OCI-LY7 (cell line): Measurements from ENCODE around the gene AKAP9. TPM values are rescaled to one million over a fixed set of nuclear protein-coding genes. Genes with fewer than 3 reads are reported as not detected.
A peak's percentile ranks its signal among the peaks of the same experiment; 100 is the strongest.
"Not testable (repeated sequence)": the region's sequence is repeated elsewhere in the genome, so short reads cannot be mapped to it uniquely, and the experiment has no call there.

Experiments
- BruUV-seq: library from RNA; stranded (reverse); fragments of 400-500 nt; replicated peaks from 2 replicates; lab custom pipeline; 2021; lab: Mats Ljungman, UMichigan
- CTCF ChIA-PET: fragments of 300-600 bp; sonication (Branson Sonifier 250); formaldehyde crosslinking; loops from one replicate; lab custom pipeline; 2022; ENCODE audit warnings: antibody characterized with exemption; ENCODE audit not compliant: unreplicated experiment; lab: Charles Lee
- POLR2A ChIA-PET: fragments of 300-600 bp; sonication (Branson Sonifier 250); formaldehyde crosslinking; loops from one replicate; lab custom pipeline; 2022; ENCODE audit warnings: antibody characterized with exemption; lab: Charles Lee
- DNase-seq: peaks from one replicate; pipeline ENCODE4 v3.0.0-alpha.2; 2015; ENCODE audit warnings: low spot score
- H2AFZ ChIP-seq: fragments of 200-600 bp; sonication (generic), shearing (Covaris generic); 2 replicates; pipeline ENCODE4 v1.6.1; 2014; ENCODE audit warnings: mild to moderate bottlenecking, antibody characterized with exemption, low read length, moderate library complexity
- H3K27ac ChIP-seq: fragments of 200-600 bp; sonication (generic); 2 replicates; pipeline ENCODE4 v1.5.1; 2014; ENCODE audit warnings: mixed run types, low read depth, mild to moderate bottlenecking, moderate library complexity, low read length, inconsistent platforms; ENCODE audit not compliant: poor library complexity, severe bottlenecking
- H3K36me3 ChIP-seq: fragments of 200-600 bp; sonication (generic); 2 replicates; pipeline ENCODE4 v1.6.1; 2014; ENCODE audit warnings: mild to moderate bottlenecking, antibody characterized with exemption, low read length, moderate library complexity, mixed read lengths; ENCODE audit not compliant: insufficient read depth
- H3K4me1 ChIP-seq: fragments of 200-600 bp; sonication (generic); 2 replicates; pipeline ENCODE4 v1.5.1; 2014; ENCODE audit warnings: mild to moderate bottlenecking, low read length; ENCODE audit not compliant: insufficient read depth, poor library complexity, severe bottlenecking
- H3K4me2 ChIP-seq: fragments of 200-600 bp; sonication (generic); 2 replicates; pipeline ENCODE4 v1.6.1; 2014; ENCODE audit warnings: mild to moderate bottlenecking, low read length
- H3K4me3 ChIP-seq: fragments of 200-600 bp; sonication (generic); 2 replicates; pipeline ENCODE4 v1.5.1; 2014; ENCODE audit warnings: mild to moderate bottlenecking, low read depth, low read length; ENCODE audit not compliant: poor library complexity, severe bottlenecking
- H3K79me2 ChIP-seq: fragments of 200-600 bp; sonication (generic); 2 replicates; pipeline ENCODE4 v1.6.1; 2016; ENCODE audit warnings: low read depth, mild to moderate bottlenecking, low read length, moderate library complexity, mixed read lengths; ENCODE audit not compliant: insufficient read depth
- H3K9me2 ChIP-seq: fragments of 200-600 bp; sonication (generic); 2 replicates; pipeline ENCODE4 v1.6.1; 2016; ENCODE audit warnings: mild to moderate bottlenecking, low read length, mixed read lengths; ENCODE audit not compliant: insufficient read depth
- H3K9me3 ChIP-seq: fragments of 200-600 bp; sonication (generic); 2 replicates; pipeline ENCODE4 v1.6.1; 2014; ENCODE audit warnings: mild to moderate bottlenecking, mixed run types, low read length, mixed read lengths
- H4K20me1 ChIP-seq: fragments of 200-600 bp; sonication (generic); 2 replicates; pipeline ENCODE4 v1.6.1; 2014; ENCODE audit warnings: mild to moderate bottlenecking, antibody characterized with exemption, low read length, moderate library complexity, mixed read lengths; ENCODE audit not compliant: insufficient read depth
- CTCF ChIP-seq: fragments of 200-600 bp; sonication (generic); conservative IDR thresholded peaks from 2 replicates; pipeline ENCODE4 v1.5.1; 2014; ENCODE audit warnings: mild to moderate bottlenecking, antibody characterized with exemption, low read length, moderate library complexity, mixed read lengths
- EZH2phosphoT487 ChIP-seq: fragments of 200-600 bp; sonication (generic); IDR thresholded peaks from 2 replicates; pipeline ENCODE4 v1.6.1; 2018; ENCODE audit warnings: low read depth, borderline replicate concordance, mild to moderate bottlenecking, mixed run types, antibody characterized with exemption, low read length, moderate library complexity, mixed read lengths
- intact Hi-C: fragments of 100-400 bp; cut with micrococcal nuclease; formaldehyde crosslinking; loops from one replicate; pipeline ENCODE4 v1.10.0; 2022; ENCODE audit not compliant: unreplicated experiment
- total RNA-seq, 2 experiments: library from RNA; depleted of rRNA in 1 of 2; stranded (reverse); fragments of >200 nt in 1 of 2; shearing (Covaris generic) in 1 of 2; gene quantifications; 2 replicates each; pipeline ENCODE4 v1.2.3, GENCODE V29; 2014 to 2022

The AKAP9 gene
- total RNA-seq, 2 experiments from 2014 or later: 32.6 to 38.1 TPM

- Histone ChIP-seq H3K27ac (peak overlapping the region; percentile 68), H3K9me3 (peaks cover 6% of the 10 kb centered on the region; the same call in 1 of the 2 replicates), H3K4me2 (peak overlapping the region; percentile 90), H3K4me3 (peak overlapping the region; percentile 92), H4K20me1 (peaks cover 15% of the 10 kb centered on the region; the same call in 1 of the 2 replicates), H3K9me2 (no peaks in the 10 kb centered on the region), H2AFZ (peak overlapping the region; percentile 93), H3K4me1 (peaks cover 35% of the 10 kb centered on the region), H3K36me3 (peaks cover 16% of the 10 kb centered on the region), H3K79me2 (peaks cover 36% of the 10 kb centered on the region)
- intact Hi-C loops: loop anchor here (2.0 kb wide), 1 partner anchor 110 kb away; the partner anchor contains the start of genes ANKIB1 and KRIT1
- peak; percentile 33 for DNase-seq
- TSS peak; percentile 96 for BruUV-seq
- ChIA-PET POLR2A (interaction anchor here (0.6 to 1.4 kb wide), 4 partner anchors 16 to 318 kb away, joined by 3 to 7 read pairs (median 3); no protein-coding TSS in a partner anchor), CTCF (no interaction called here)
- TF ChIP-seq EZH2phosphoT487 (no peak), CTCF (0 out of 2 replicates have a peak, but pooled peaks have one; percentile 6)
Observed at GRCh38 chr7:92135052-92135889, 194.6 kb downstream of the AKAP9 start.

GRCh38 chr7:92137557-92137956 is 196.9 kb downstream of the AKAP9 start:
- ChIA-PET CTCF (no interaction called here), POLR2A (interaction anchor here (1.0 kb wide), 1 partner anchor 14 kb away, joined by 3 read pairs; no protein-coding TSS in a partner anchor)
- Histone ChIP-seq H3K36me3 (no peaks in the 10 kb centered on the region), H3K4me1 (peaks cover 13% of the 10 kb centered on the region), H3K4me2 (no peak overlapping the region), H2AFZ (no peak overlapping the region), H3K27ac (no peak overlapping the region), H3K4me3 (no peak overlapping the region), H4K20me1 (0 out of 2 replicates have a peak, but pooled peaks cover 6% of the 10 kb centered on the region), H3K9me3 (peaks cover 6% of the 10 kb centered on the region; the same call in 1 of the 2 replicates), H3K79me2 (peaks cover 13% of the 10 kb centered on the region), H3K9me2 (no peaks in the 10 kb centered on the region)
- no peak for TF ChIP-seq EZH2phosphoT487
- TF ChIP-seq CTCF: no peak
- no TSS peak for BruUV-seq
- DNase-seq: no peak
- intact Hi-C loops: no loop called here

- H4K20me1 ChIP-seq: no peaks in the 10 kb centered on the region
- no peak overlapping the region for H3K27ac ChIP-seq
- TF ChIP-seq CTCF (no peak), EZH2phosphoT487 (no peak)
- H3K9me2 ChIP-seq: no peaks in the 10 kb centered on the region
- no peak overlapping the region for H3K4me3 ChIP-seq
- intact Hi-C loops: no loop called here
- BruUV-seq: no TSS peak
- H3K4me1 ChIP-seq: no peaks in the 10 kb centered on the region
- no peaks in the 10 kb centered on the region for H3K36me3 ChIP-seq
- no peak overlapping the region for H2AFZ ChIP-seq
- H3K4me2 ChIP-seq: no peak overlapping the region
- peaks cover 6% of the 10 kb centered on the region; the same call in 1 of the 2 replicates for H3K9me3 ChIP-seq
- CTCF ChIA-PET: no interaction called here
- H3K79me2 ChIP-seq: no peaks in the 10 kb centered on the region
- DNase-seq: no peak
- POLR2A ChIA-PET: no interaction called here
Observed at GRCh38 chr7:92141161-92141560, 200.5 kb downstream of the AKAP9 start.

- intact Hi-C loops, H4K20me1 ChIP-seq, H3K27ac ChIP-seq, H3K9me3 ChIP-seq, H3K36me3 ChIP-seq, CTCF ChIA-PET, H3K4me3 ChIP-seq, H3K9me2 ChIP-seq, POLR2A ChIA-PET, BruUV-seq, H2AFZ ChIP-seq, H3K4me1 ChIP-seq, DNase-seq, H3K79me2 ChIP-seq, H3K4me2 ChIP-seq: not testable (repeated sequence)
Observed at GRCh38 chr7:92142791-92143190, 202.1 kb downstream of the AKAP9 start.
